Measurements from ENCODE around the gene STAG3. TPM values are rescaled to one million over a fixed set of nuclear protein-coding genes. Genes with fewer than 3 reads are reported as not detected.

The STAG3 gene
- total and polyA plus RNA-seq, 2 of the 8 experiments (the other 6 are each of a cell fraction or from before 2014, with no cell fraction given), result 1.3 to 3.3 TPM

- peak; percentile 47; the same call in 1 of the 2 replicates for TF ChIP-seq EGR1 (IDR thresholded peaks at IDR 0.05; ENCODE audit: borderline replicate concordance, low read depth, low read length)
- peak; percentile 16 to 30; a peak in 1 of 3 replicates for TF ChIP-seq POLR2A (IDR thresholded peaks at IDR 0.05; ENCODE audit: control extremely low read depth in 1 of 2, low read depth in 2 of 2, low read length in 2 of 2)
- TF ChIP-seq CHD1 (IDR thresholded peaks at IDR 0.05; ENCODE audit: low read depth, low read length), result no peak
- peak; percentile 47; the same call in 1 of the 2 replicates for TF ChIP-seq KDM1A (IDR thresholded peaks at IDR 0.05; ENCODE audit: borderline replicate concordance, low read length)
- TF ChIP-seq KDM4A (IDR thresholded peaks at IDR 0.05; ENCODE audit: low read depth, low read length, severe bottlenecking), result peak; percentile 66
- TF ChIP-seq PHF8 (conservative IDR thresholded peaks at IDR 0.05; ENCODE audit: low read depth, low read length), result peak; percentile 74
- peak; percentile 21 for TF ChIP-seq TAF7 (optimal IDR thresholded peaks at IDR 0.05; ENCODE audit: borderline replicate concordance, low read depth, low read length)
- TF ChIP-seq ASH2L (IDR thresholded peaks at IDR 0.05; ENCODE audit: low read length), result peak; percentile 77
- TF ChIP-seq SIRT6 (IDR thresholded peaks at IDR 0.05; ENCODE audit: low read length), result no peak
- 0 out of 2 replicates have a peak, but pooled peaks have one; percentile 20 for TF ChIP-seq KDM5A (IDR thresholded peaks at IDR 0.05; ENCODE audit: low read length)
- TF ChIP-seq SP1 (IDR thresholded peaks at IDR 0.05; ENCODE audit: low read depth, low read length), result peak; percentile 28; the same call in 1 of the 2 replicates
- peak; percentile 38; the same call in 1 of the 2 replicates for TF ChIP-seq TAF1 (IDR thresholded peaks at IDR 0.05; ENCODE audit: low read depth, low read length)
- TF ChIP-seq HDAC2 (IDR thresholded peaks at IDR 0.05; ENCODE audit: borderline replicate concordance in 1 of 2, low read depth in 2 of 2, low read length in 2 of 2), result peak in 1 of 2 experiments; percentile 62; a peak in 1 of 4 replicates
- TF ChIP-seq TCF12 (IDR thresholded peaks at IDR 0.05; ENCODE audit: low read depth, low read length), result no peak
- TF ChIP-seq BRCA1 (IDR thresholded peaks at IDR 0.05; ENCODE audit: low read depth, low read length), result no peak
Measured at GRCh38 chr7:100158229-100159098, 19.3 kb upstream of the STAG3 start, which contains the start of gene TRAPPC14 (continued).

Measured in H1 (cell line).